GM19025 (cell line): Measurements from ENCODE around the gene MAN1A1.
A peak's percentile ranks its signal among the peaks of the same experiment; 100 is the strongest.
"Not testable (repeated sequence)": the region's sequence is repeated elsewhere in the genome, so short reads cannot be mapped to it uniquely, and the experiment has no call there.

Experiments used
- ATAC-seq: cut with Tn5 transposase; IDR thresholded peaks from one replicate; pipeline ENCODE4 v1.9.1; 2021; ENCODE audit warnings: mild to moderate bottlenecking, low read depth, moderate library complexity; ENCODE audit not compliant: unreplicated experiment

The MAN1A1 gene

GRCh38 chr6:119156757-119157505 is 192.6 kb downstream of the MAN1A1 start:
- ATAC-seq: no peak

- not testable (repeated sequence) for ATAC-seq
Observed at GRCh38 chr6:119156082-119156481, 193.5 kb downstream of the MAN1A1 start.

GRCh38 chr6:119152187-119152586 is 197.4 kb downstream of the MAN1A1 start:
- no peak for ATAC-seq

- ATAC-seq: no peak
Observed at GRCh38 chr6:119148825-119149525, 200.6 kb downstream of the MAN1A1 start.

GRCh38 chr6:119148098-119148824 is 201.3 kb downstream of the MAN1A1 start:
- no peak for ATAC-seq

- peak; percentile 96 for ATAC-seq
Observed at GRCh38 chr6:119147101-119148053, 202.2 kb downstream of the MAN1A1 start.

GRCh38 chr6:119145111-119145510 is 204.4 kb downstream of the MAN1A1 start:
- ATAC-seq: no peak

- ATAC-seq: no peak
Observed at GRCh38 chr6:119142637-119143036, 206.9 kb downstream of the MAN1A1 start.

GRCh38 chr6:119142041-119142440 is 207.5 kb downstream of the MAN1A1 start:
- ATAC-seq: no peak

GRCh38 chr6:119140196-119141140 is 209.1 kb downstream of the MAN1A1 start:
- no peak for ATAC-seq

GRCh38 chr6:119138906-119139541 is 210.5 kb downstream of the MAN1A1 start:
- ATAC-seq: peak; percentile 87

GRCh38 chr6:119137194-119138072 is 212.1 kb downstream of the MAN1A1 start:
- no peak for ATAC-seq

- ATAC-seq: no peak
Observed at GRCh38 chr6:119134752-119135151, 214.8 kb downstream of the MAN1A1 start.

GRCh38 chr6:119133400-119133799 is 216.2 kb downstream of the MAN1A1 start:
- ATAC-seq: no peak

GRCh38 chr6:119132261-119132981 is 217.1 kb downstream of the MAN1A1 start:
- ATAC-seq: no peak

- ATAC-seq: no peak
Observed at GRCh38 chr6:119129968-119130484, 219.5 kb downstream of the MAN1A1 start.
